Glomerular visceral epithelial cell (primary cell): ENCODE results near the gene CMC1.
A peak's percentile ranks its signal among the peaks of the same experiment; 100 is the strongest.

Experiments
- DNase-seq: peaks from one replicate; pipeline ENCODE4 v3.0.0-alpha.2; 2016; ENCODE audit errors: extremely low spot score

CMC1 gene

GRCh38 chr3:28300345-28300962, 59.0 kb downstream of the CMC1 start:
- no peak for DNase-seq

- DNase-seq = no peak
Observed at GRCh38 chr3:28301688-28302087, 60.3 kb downstream of the CMC1 start.

GRCh38 chr3:28308196-28308595, 66.8 kb downstream of the CMC1 start:
- DNase-seq = no peak

GRCh38 chr3:28315711-28316110, 74.3 kb downstream of the CMC1 start:
- no peak for DNase-seq

- no peak for DNase-seq
Observed at GRCh38 chr3:28316226-28316625, 74.8 kb downstream of the CMC1 start.

- DNase-seq = peak; percentile 50
Observed at GRCh38 chr3:28317438-28318022, 76.1 kb downstream of the CMC1 start.

GRCh38 chr3:28320981-28321380, 79.6 kb downstream of the CMC1 start:
- DNase-seq = no peak

GRCh38 chr3:28322464-28322863, 81.0 kb downstream of the CMC1 start:
- DNase-seq = no peak

GRCh38 chr3:28326458-28326926, 85.1 kb downstream of the CMC1 start:
- no peak for DNase-seq

- DNase-seq = peak; percentile 8
Observed at GRCh38 chr3:28328188-28329151, 87.1 kb downstream of the CMC1 start.

- DNase-seq = no peak
Observed at GRCh38 chr3:28334552-28334951, 93.1 kb downstream of the CMC1 start.

- DNase-seq = no peak
Observed at GRCh38 chr3:28335246-28335645, 93.8 kb downstream of the CMC1 start.

GRCh38 chr3:28337230-28337629, 95.8 kb downstream of the CMC1 start:
- DNase-seq = no peak

GRCh38 chr3:28343144-28343543, 101.7 kb downstream of the CMC1 start:
- DNase-seq = no peak

GRCh38 chr3:28345690-28346089, 104.3 kb downstream of the CMC1 start:
- DNase-seq = no peak

- peak; percentile 2 for DNase-seq
Observed at GRCh38 chr3:28347374-28348264, 106.2 kb downstream of the CMC1 start.

- no peak for DNase-seq
Observed at GRCh38 chr3:28348265-28348628, 106.8 kb downstream of the CMC1 start.

GRCh38 chr3:28348629-28349468, 107.4 kb downstream of the CMC1 start, which contains the start of the genes AZI2 and ZCWPW2:
TSS of gene AZI2 (minus strand) at chr3:28348824. CDS start at chr3:28340617, 8,207 bp downstream.
TSS of gene ZCWPW2 (plus strand) at chr3:28348721. CDS start at chr3:28413069, 64,348 bp downstream.
- peak; percentile 96 for DNase-seq

GRCh38 chr3:28349469-28350000, 108.1 kb downstream of the CMC1 start:
- DNase-seq = no peak
